ENCODE measurements around the gene ATP5MC2.

Gene ATP5MC2

GRCh38 chr12:53618275-53618674, 57.6 kb downstream of the ATP5MC2 start:
- no peaks in the 10 kb centered on the region for H3K36me3 ChIP-seq (replicated peaks; ENCODE audit: insufficient read depth, low read length)
- TF ChIP-seq EZH2phosphoT487 (IDR thresholded peaks at IDR 0.05; ENCODE audit: low read length): no peak
- TF ChIP-seq EZH2 (optimal IDR thresholded peaks at IDR 0.05; ENCODE audit: low read depth, low read length): no peak
- TF ChIP-seq, protein P1, sequence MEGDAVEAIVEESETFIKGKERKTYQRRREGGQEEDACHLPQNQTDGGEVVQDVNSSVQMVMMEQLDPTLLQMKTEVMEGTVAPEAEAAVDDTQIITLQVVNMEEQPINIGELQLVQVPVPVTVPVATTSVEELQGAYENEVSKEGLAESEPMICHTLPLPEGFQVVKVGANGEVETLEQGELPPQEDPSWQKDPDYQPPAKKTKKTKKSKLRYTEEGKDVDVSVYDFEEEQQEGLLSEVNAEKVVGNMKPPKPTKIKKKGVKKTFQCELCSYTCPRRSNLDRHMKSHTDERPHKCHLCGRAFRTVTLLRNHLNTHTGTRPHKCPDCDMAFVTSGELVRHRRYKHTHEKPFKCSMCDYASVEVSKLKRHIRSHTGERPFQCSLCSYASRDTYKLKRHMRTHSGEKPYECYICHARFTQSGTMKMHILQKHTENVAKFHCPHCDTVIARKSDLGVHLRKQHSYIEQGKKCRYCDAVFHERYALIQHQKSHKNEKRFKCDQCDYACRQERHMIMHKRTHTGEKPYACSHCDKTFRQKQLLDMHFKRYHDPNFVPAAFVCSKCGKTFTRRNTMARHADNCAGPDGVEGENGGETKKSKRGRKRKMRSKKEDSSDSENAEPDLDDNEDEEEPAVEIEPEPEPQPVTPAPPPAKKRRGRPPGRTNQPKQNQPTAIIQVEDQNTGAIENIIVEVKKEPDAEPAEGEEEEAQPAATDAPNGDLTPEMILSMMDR (IDR thresholded peaks at IDR 0.05; ENCODE audit: low read length): no peak
- H3K4me2 ChIP-seq (ENCODE audit: low read depth, low read length): peak overlapping the region; percentile 73
- no peaks in the 10 kb centered on the region; the same call in 1 of the 2 replicates for H3K4me1 ChIP-seq (ENCODE audit: low read length)
- peak overlapping the region; percentile 5; the same call in 1 of the 2 replicates for H3K27ac ChIP-seq (ENCODE audit: low read length)
- peaks cover 59% of the 10 kb centered on the region for H3K79me2 ChIP-seq (ENCODE audit: low read length)
- DNase-seq: peak; percentile 46
- no peaks in the 10 kb centered on the region for H4K20me1 ChIP-seq (ENCODE audit: insufficient read depth, low read length)
- H3K27me3 ChIP-seq (replicated peaks; ENCODE audit: insufficient read depth, low read length): no peaks in the 10 kb centered on the region
- no peaks in the 10 kb centered on the region for H3K9me3 ChIP-seq (replicated peaks; ENCODE audit: insufficient read depth, low read length)
- peak overlapping the region; percentile 26 for H3K4me3 ChIP-seq (ENCODE audit: low read length)
- H2AFZ ChIP-seq (ENCODE audit: low read length): peak overlapping the region; percentile 42; the same call in 1 of the 2 replicates
- no peaks in the 10 kb centered on the region for H3F3A ChIP-seq (ENCODE audit: insufficient read depth, low read length)
- peak overlapping the region; percentile 24; the same call in 1 of the 2 replicates for H3K9ac ChIP-seq (ENCODE audit: low read length)
- no peaks in the 10 kb centered on the region for H3K9me2 ChIP-seq (replicated peaks; ENCODE audit: insufficient read depth, low read length)

- Histone ChIP-seq H3K9me2 (replicated peaks; ENCODE audit: insufficient read depth, low read length) (no peaks in the 10 kb centered on the region), H3K27ac (ENCODE audit: low read length) (no peak overlapping the region), H3K9ac (ENCODE audit: low read length) (0 out of 2 replicates have a peak overlapping the region, but pooled peaks have one; percentile 24), H3K27me3 (replicated peaks; ENCODE audit: insufficient read depth, low read length) (no peaks in the 10 kb centered on the region), H3K4me3 (ENCODE audit: low read length) (no peak overlapping the region), H3K9me3 (replicated peaks; ENCODE audit: insufficient read depth, low read length) (no peaks in the 10 kb centered on the region), H3F3A (ENCODE audit: insufficient read depth, low read length) (no peaks in the 10 kb centered on the region), H3K4me2 (ENCODE audit: low read depth, low read length) (peak overlapping the region; percentile 73), H3K36me3 (replicated peaks; ENCODE audit: insufficient read depth, low read length) (no peaks in the 10 kb centered on the region), H3K4me1 (ENCODE audit: low read length) (no peaks in the 10 kb centered on the region; the same call in 1 of the 2 replicates), H3K79me2 (ENCODE audit: low read length) (peaks cover 55% of the 10 kb centered on the region), H4K20me1 (ENCODE audit: insufficient read depth, low read length) (no peaks in the 10 kb centered on the region), H2AFZ (ENCODE audit: low read length) (no peak overlapping the region)
- TF ChIP-seq EZH2 (optimal IDR thresholded peaks at IDR 0.05; ENCODE audit: low read depth, low read length) (no peak), EZH2phosphoT487 (IDR thresholded peaks at IDR 0.05; ENCODE audit: low read length) (no peak)
- TF ChIP-seq, protein P1 (IDR thresholded peaks at IDR 0.05; ENCODE audit: low read length): no peak
- DNase-seq: no peak
Observed at GRCh38 chr12:53617700-53618099, 58.2 kb downstream of the ATP5MC2 start.

DNA sequence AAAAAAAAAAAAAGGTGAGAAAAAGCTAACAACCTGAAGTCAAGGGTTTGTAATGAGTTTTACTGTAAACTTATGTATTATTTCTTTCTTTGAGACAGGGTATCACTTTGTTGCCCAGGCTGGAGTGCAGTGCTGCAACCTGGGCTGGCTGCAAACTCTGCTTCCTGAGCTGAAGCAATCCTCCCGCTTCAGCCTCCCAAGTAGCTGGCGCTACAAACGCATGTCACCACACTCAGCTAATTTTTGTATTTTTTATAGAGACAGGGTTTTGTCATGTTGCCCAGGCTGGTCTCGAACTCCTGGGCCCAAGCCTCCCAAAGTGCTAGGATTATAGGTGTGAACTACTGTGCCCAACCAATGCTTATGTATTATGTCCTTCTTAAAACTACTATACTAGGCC, 58.9 kb downstream of the ATP5MC2 start:
- H4K20me1 ChIP-seq (ENCODE audit: insufficient read depth, low read length): no peaks in the 10 kb centered on the region
- H2AFZ ChIP-seq (ENCODE audit: low read length): no peak overlapping the region
- no peak overlapping the region for H3K27ac ChIP-seq (ENCODE audit: low read length)
- DNase-seq: no peak
- peaks cover 56% of the 10 kb centered on the region for H3K79me2 ChIP-seq (ENCODE audit: low read length)
- no peaks in the 10 kb centered on the region for H3K36me3 ChIP-seq (replicated peaks; ENCODE audit: insufficient read depth, low read length)
- H3F3A ChIP-seq (ENCODE audit: insufficient read depth, low read length): no peaks in the 10 kb centered on the region
- H3K9me3 ChIP-seq (replicated peaks; ENCODE audit: insufficient read depth, low read length): no peaks in the 10 kb centered on the region
- H3K4me2 ChIP-seq (ENCODE audit: low read depth, low read length): no peak overlapping the region
- H3K27me3 ChIP-seq (replicated peaks; ENCODE audit: insufficient read depth, low read length): no peaks in the 10 kb centered on the region
- H3K9me2 ChIP-seq (replicated peaks; ENCODE audit: insufficient read depth, low read length): no peaks in the 10 kb centered on the region
- H3K9ac ChIP-seq (ENCODE audit: low read length): no peak overlapping the region
- H3K4me1 ChIP-seq (ENCODE audit: low read length): no peaks in the 10 kb centered on the region; the same call in 1 of the 2 replicates
- H3K4me3 ChIP-seq (ENCODE audit: low read length): no peak overlapping the region
- TF ChIP-seq EZH2phosphoT487 (IDR thresholded peaks at IDR 0.05; ENCODE audit: low read length) (no peak), EZH2 (optimal IDR thresholded peaks at IDR 0.05; ENCODE audit: low read depth, low read length) (no peak)
- TF ChIP-seq, protein P1 (IDR thresholded peaks at IDR 0.05; ENCODE audit: low read length): no peak

All from MM.1S (cell line).